Activated CD4-positive, CD25-positive, alpha-beta regulatory T cell (primary cell): ENCODE results near the gene PRKD2.
"Not testable (repeated sequence)": the region's sequence is repeated elsewhere in the genome, so short reads cannot be mapped to it uniquely, and the experiment has no call there.

Experiments
- DNase-seq, 4 experiments: peaks; one replicate each; lab custom pipeline; 2025; lab: John Stamatoyannopoulos, UW

PRKD2 gene

GRCh38 chr19:46633130-46633529 lies 83.8 kb downstream of the PRKD2 start:
- DNase-seq = no peak

GRCh38 chr19:46631481-46631880 lies 85.4 kb downstream of the PRKD2 start:
- DNase-seq = no peak

DNA sequence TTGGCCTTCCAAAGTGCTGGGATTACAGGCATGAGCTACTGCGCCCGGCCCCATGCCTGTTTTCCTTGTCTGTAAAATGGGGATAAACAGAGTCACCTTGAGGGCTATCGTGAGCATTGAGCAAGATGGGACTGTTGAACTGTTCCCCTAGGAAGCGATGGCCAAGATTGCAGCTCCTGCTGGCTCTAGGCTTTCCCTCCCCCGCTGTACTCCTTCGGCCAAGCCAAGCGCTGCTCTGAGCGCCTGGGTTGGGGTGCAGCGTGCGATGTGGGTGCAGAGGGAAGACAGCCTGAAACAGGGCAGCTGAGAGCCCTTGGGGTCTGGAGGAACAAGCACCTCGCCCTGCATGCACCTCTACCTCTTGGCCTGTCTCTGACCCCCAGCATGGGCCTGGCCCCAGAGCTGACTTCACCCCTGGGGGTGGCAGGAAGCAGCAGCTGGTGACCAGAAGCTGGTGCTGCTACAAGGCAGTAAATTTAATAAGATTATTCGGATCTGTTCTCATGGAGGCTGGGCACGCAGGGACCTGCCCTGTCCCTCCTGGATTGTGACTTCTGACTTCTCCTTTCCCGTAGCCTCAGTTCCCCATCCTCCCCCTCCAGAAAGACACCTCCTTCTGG lies 86.2 kb downstream of the PRKD2 start:
- no peak for DNase-seq

DNA sequence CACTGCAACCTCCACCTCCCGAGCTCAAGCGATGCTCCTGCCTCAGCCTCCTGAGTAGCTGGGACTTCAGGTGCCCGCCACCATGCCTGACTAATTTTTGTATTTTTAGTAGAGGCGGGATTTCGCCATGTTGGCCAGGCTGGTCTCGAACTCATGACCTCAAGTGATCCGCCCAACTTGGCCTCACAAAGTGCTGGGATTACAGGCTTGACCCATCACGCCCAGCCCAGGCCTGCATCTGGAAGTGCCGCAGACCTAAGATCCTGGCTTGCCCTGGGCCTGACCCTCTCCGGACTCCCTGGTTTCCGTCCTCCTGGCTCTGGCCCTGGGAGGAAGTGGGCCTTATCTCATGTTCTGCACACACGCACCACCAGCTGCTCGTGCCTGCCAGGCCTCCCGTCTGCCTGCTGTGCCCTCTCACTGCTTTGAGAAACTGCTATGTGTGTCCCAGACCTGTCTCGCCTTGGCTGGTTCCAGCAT lies 87.3 kb downstream of the PRKD2 start:
- DNase-seq = no peak

GRCh38 chr19:46628970-46629369 lies 87.9 kb downstream of the PRKD2 start:
- not testable (repeated sequence) for DNase-seq

DNA sequence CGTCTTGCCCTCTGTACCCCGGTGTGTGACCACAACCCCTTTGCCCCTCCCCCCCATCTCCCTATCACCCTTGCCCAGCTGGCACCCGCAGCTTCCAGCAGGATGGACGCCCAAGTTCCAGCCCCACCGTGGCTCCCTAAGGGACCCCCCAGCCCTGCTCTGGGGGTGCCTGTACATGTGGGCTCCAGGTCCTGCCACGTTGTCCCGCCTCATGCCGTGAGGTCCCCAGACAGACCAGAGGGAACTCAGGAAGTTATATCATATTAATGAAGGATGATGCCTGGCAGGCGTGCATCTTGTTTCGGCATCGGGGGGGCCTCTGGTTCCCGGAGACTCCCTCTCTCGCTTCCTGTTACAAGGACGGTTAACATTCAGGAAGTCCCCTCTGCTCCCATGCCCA lies 90.5 kb downstream of the PRKD2 start:
- DNase-seq = no peak

- no peak for DNase-seq
Observed at GRCh38 chr19:46625731-46626130, 91.2 kb downstream of the PRKD2 start.

DNA sequence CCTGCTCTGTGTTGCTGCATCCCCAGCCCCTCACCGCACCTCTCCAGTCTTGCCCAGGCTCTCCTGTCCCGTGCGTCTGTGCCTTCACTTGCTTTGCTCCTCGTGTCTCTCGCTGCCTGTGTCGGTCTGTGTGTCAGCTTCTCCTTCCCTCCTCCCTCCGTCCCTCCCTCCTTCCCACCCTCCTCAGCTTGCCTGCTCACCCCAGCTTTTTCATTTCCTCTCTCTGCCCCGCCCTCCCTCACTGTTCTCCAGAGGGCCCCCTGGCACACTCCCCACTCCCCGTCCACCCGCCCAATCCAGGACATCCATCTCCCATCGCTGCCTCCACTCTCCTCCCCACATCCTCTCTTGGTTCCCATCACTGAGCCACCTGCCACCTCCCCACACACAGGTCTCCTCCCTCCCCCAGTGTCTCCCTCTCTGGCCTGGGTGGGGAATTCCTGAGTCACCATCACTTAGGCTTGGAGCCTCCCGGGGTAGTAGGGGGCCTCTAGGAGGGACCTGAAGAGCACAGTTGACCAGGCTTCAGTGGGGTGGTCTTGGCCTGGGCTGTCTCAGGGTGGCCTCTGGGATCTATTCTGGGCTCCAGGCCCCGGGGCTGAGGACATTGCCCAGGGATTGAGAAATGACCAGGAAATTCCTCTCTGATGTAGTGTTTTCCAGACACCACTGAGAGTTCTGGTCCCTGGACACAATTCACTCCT lies 91.8 kb downstream of the PRKD2 start, which contains the start of gene PTGIR:
PTGIR (minus strand) TSS at position 132 of the 704 bp plus-strand sequence. CDS start 864 bp downstream, outside the sequence.
- no peak for DNase-seq
